Colonic mucosa (tissue), 4 donors: Measurements from ENCODE around the gene PAFAH2. TPM values are rescaled to one million over a fixed set of nuclear protein-coding genes. Genes with fewer than 3 reads are reported as not detected.

ENCODE experiments used
- DNase-seq: peaks from one replicate; pipeline ENCODE4 v3.0.0-alpha.2; 2020
- H3K27ac ChIP-seq: fragments of 200-600 bp; one replicate; pipeline ENCODE4 v1.8.0; 2021
- H3K27me3 ChIP-seq: fragments of 200-600 bp; one replicate; pipeline ENCODE4 v1.8.0; 2021
- H3K36me3 ChIP-seq: fragments of 200-600 bp; one replicate; pipeline ENCODE4 v1.8.0; 2021
- H3K4me1 ChIP-seq: fragments of 200-600 bp; one replicate; pipeline ENCODE4 v1.8.0; 2021; ENCODE audit warnings: mild to moderate bottlenecking
- H3K4me3 ChIP-seq: fragments of 200-600 bp; one replicate; pipeline ENCODE4 v1.8.0; 2021
- H3K9ac ChIP-seq, 2 donors: one replicate each; pipeline ENCODE4 v1.7.0; 2013; ENCODE audit warnings: control low read depth in 2 of 2, low read depth in 2 of 2, low read length in 2 of 2
- H3K9me3 ChIP-seq: fragments of 200-600 bp; one replicate; pipeline ENCODE4 v1.8.0; 2021
- intact Hi-C: fragments of 100-400 bp; cut with DNase I; formaldehyde crosslinking; loops from one replicate; pipeline ENCODE4 v1.14.1; 2022
- total RNA-seq, 2 donors: library from RNA; stranded (reverse); fragmentation: NEBNext Ultra II Directional in 1 of 2; extraction: Animal tissue kit (Norgen Biotek cat#: 25700) in 1 of 2; gene quantifications; one replicate each; pipeline ENCODE4 v1.2.1, GENCODE V29; 2021
- TF ChIP-seq, protein P1 (sequence below): fragments of 200-600 bp; IDR thresholded peaks from one replicate; pipeline ENCODE4 v1.8.0; 2022; ENCODE audit warnings: antibody characterized with exemption, mild to moderate bottlenecking
- donor health status: healthy.
- donor health status: DM: no; HTN: no; CAD: no.
- donor health status: DM: no; HTN: no; CAD: no.

Gene PAFAH2
- total RNA-seq, 2 donors from 2014 or later = 34.8 to 40.8 TPM

GRCh38 chr1:25992689-25993171, 5.1 kb downstream of the PAFAH2 start:
- intact Hi-C loops = no loop called here
- TF ChIP-seq, protein P1, sequence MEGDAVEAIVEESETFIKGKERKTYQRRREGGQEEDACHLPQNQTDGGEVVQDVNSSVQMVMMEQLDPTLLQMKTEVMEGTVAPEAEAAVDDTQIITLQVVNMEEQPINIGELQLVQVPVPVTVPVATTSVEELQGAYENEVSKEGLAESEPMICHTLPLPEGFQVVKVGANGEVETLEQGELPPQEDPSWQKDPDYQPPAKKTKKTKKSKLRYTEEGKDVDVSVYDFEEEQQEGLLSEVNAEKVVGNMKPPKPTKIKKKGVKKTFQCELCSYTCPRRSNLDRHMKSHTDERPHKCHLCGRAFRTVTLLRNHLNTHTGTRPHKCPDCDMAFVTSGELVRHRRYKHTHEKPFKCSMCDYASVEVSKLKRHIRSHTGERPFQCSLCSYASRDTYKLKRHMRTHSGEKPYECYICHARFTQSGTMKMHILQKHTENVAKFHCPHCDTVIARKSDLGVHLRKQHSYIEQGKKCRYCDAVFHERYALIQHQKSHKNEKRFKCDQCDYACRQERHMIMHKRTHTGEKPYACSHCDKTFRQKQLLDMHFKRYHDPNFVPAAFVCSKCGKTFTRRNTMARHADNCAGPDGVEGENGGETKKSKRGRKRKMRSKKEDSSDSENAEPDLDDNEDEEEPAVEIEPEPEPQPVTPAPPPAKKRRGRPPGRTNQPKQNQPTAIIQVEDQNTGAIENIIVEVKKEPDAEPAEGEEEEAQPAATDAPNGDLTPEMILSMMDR = no peak
- no peak overlapping the region for H3K4me3 ChIP-seq

GRCh38 chr1:25991937-25992688, 5.8 kb downstream of the PAFAH2 start:
- Histone ChIP-seq H3K4me1 (peaks cover 7% of the 10 kb centered on the region), H3K27ac (no peak overlapping the region), H3K27me3 (no peaks in the 10 kb centered on the region), H3K4me3 (no peak overlapping the region), H3K9ac (no peak overlapping the region), H3K36me3 (no peaks in the 10 kb centered on the region), H3K9me3 (no peaks in the 10 kb centered on the region)
- TF ChIP-seq, protein P1 = no peak
- intact Hi-C loops = no loop called here
- no peak for DNase-seq

More at GRCh38 chr1:25992689-25993171, 5.1 kb downstream of the PAFAH2 start:
- Histone ChIP-seq H3K27me3 (no peaks in the 10 kb centered on the region), H3K4me1 (peaks cover 7% of the 10 kb centered on the region), H3K27ac (no peak overlapping the region), H3K36me3 (no peaks in the 10 kb centered on the region), H3K9me3 (no peaks in the 10 kb centered on the region), H3K9ac (no peak overlapping the region)
- DNase-seq = no peak

- intact Hi-C loops = no loop called here
- Histone ChIP-seq H3K9me3 (no peaks in the 10 kb centered on the region), H3K36me3 (no peaks in the 10 kb centered on the region), H3K9ac (no peak overlapping the region), H3K27me3 (no peaks in the 10 kb centered on the region), H3K4me3 (no peak overlapping the region), H3K4me1 (no peaks in the 10 kb centered on the region), H3K27ac (no peak overlapping the region)
- TF ChIP-seq, protein P1 = no peak
- DNase-seq = no peak
These were observed 7.0 kb downstream of the PAFAH2 start for GRCh38 chr1:25990702-25991395.

DNA sequence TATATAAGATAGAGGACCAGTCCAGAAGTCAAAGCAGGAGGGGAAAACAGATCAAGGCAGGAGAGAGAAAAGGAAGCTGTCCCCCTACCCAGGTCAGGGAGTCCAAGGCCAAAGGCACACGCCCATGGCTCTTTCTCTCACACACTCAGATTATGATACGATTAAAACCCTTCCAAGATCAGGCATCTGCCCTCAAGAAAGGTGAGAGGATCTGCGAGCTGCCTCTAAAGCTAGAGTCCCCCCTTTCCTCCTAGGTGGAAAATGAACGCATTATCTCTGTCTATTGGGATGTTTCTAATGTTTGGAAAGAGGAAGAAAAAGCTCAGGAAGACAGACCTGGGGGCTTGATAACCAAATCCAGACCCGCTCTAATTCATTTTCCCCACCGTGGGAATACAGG, 7.6 kb downstream of the PAFAH2 start:
- no peaks in the 10 kb centered on the region for H3K36me3 ChIP-seq
- no peak overlapping the region for H3K4me3 ChIP-seq
- H3K9me3 ChIP-seq = no peaks in the 10 kb centered on the region
- H3K4me1 ChIP-seq = no peaks in the 10 kb centered on the region
- no peak overlapping the region for H3K27ac ChIP-seq
- intact Hi-C loops = no loop called here
- no peaks in the 10 kb centered on the region for H3K27me3 ChIP-seq
- H3K9ac ChIP-seq = no peak overlapping the region
- DNase-seq = no peak
- TF ChIP-seq, protein P1 = no peak

- Histone ChIP-seq H3K27ac (no peak overlapping the region), H3K36me3 (no peaks in the 10 kb centered on the region), H3K4me1 (no peaks in the 10 kb centered on the region), H3K27me3 (no peaks in the 10 kb centered on the region), H3K4me3 (no peak overlapping the region), H3K9me3 (no peaks in the 10 kb centered on the region), H3K9ac (no peak overlapping the region)
- TF ChIP-seq, protein P1 = no peak
- no peak for DNase-seq
- intact Hi-C loops = no loop called here
These were observed 8.2 kb downstream of the PAFAH2 start for GRCh38 chr1:25989440-25990234.
